DMS 273 (cell line): ENCODE data around the gene RUFY3.
A peak's percentile ranks its signal among the peaks of the same experiment; 100 is the strongest.
"Not testable (repeated sequence)": the region's sequence is repeated elsewhere in the genome, so short reads cannot be mapped to it uniquely, and the experiment has no call there.

Source experiments
- DNase-seq: peaks from one replicate; lab custom pipeline; 2025; ENCODE audit not compliant: unreplicated experiment; lab: John Stamatoyannopoulos, UW

Gene RUFY3

DNA sequence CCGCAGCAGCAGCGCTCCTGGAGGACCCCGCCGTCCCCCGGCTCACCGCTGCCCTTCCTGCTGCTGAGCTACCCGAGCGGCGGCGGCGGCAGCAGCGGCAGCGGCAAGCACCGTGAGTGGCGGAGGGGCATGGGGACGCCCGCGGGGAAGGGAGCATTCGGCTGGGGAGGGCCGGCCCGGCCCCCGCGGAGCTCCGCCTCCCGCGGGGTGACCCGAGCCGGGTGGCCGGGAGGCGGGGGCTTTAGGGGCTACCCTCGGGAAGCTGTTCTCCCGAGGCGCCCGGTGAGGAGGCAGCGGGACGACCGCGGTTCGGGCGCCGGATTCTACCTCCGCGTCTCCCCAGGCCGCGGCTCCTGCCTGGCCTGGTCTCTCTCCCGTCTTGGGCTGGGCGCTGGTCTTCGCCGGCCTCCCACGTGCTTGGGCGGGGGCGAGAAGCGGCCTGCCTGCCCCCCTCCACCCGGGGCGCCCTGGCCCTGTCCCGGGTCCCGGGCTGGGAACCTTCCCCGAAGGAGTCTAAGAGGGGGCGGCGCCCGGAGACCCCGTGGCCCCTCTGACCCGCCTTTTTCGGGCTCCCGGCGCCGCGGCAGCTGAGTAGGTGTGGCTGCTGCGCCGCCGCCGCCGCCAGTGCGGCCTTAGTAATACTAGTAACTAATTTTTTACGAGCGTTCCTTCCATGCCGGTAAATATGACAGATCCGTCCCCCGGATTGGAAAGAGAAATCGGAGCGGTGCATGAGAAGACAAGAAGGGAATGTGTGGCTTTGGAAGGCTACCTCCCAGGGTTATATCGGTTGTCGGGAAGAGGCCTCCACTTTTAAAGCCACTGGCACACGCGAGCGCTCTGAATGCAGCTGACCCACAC is 16.4 kb upstream of the RUFY3 start:
- peak; percentile 84 for DNase-seq

GRCh38 chr4:70706044-70706461 is 15.7 kb upstream of the RUFY3 start:
- DNase-seq = peak; percentile 36

- DNase-seq = no peak
These were observed 15.2 kb upstream of the RUFY3 start for GRCh38 chr4:70706516-70706915.

GRCh38 chr4:70709611-70710205 is 12.1 kb upstream of the RUFY3 start:
- DNase-seq = no peak

DNA sequence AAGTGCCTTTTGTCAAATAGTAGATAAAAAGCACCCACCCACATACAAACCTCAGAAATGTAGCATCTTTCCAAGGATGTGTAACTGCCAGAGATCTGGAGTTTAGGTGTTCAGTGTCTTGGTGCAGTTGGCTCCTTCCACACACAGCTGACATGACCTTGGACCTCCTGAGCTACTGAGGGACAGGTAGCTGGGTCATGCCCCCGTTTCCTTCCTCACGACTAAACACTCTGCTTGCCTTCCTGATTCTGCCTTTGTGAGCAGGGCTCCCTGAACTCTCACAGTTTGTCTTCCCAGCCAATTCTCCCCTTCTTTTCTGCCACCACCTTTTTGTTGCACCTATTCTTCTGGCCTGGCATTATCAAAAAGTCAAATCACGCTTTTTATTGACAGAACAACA is 10.2 kb upstream of the RUFY3 start:
- no peak for DNase-seq

GRCh38 chr4:70712150-70712549 is 9.6 kb upstream of the RUFY3 start:
- DNase-seq = no peak

DNA sequence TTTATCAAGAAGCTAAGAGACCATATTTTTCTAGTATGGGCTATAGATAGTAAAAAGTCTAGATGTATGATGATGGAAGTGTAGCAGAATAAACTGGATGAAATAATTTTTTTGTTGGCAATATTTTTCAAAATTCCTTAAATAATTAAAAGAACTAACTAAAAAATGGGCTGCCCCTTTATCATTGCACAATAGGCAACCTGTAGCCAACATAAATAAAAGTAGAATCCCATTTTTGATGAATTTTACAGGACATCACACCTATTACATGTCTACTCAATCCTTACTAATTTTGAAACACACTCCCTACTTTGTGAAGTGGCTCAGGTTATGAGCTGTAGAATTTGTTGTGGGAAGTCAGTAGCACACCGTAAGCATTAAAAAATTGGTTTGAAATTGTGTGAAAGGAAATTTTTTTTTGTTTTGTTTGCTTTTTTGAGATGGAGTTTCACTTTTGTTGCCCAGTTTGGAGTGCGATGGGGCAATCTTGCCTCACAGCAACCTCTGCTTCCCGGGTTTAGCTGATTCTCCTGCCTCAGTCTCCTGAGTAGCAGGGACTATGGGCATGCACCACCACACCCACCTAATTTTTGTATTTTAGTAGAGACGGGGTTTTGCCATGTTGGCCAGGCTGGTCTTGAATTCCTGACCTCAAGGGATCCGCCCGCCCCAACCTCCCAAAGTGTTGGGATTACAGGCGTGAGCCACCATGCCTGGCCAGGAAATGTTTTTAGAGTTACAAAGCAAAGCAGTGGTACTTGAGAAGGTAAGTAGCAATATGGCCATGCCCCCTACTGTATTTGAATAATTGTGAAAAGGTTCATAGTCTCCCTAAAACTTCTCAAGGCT is 8.9 kb upstream of the RUFY3 start:
- DNase-seq = no peak

DNA sequence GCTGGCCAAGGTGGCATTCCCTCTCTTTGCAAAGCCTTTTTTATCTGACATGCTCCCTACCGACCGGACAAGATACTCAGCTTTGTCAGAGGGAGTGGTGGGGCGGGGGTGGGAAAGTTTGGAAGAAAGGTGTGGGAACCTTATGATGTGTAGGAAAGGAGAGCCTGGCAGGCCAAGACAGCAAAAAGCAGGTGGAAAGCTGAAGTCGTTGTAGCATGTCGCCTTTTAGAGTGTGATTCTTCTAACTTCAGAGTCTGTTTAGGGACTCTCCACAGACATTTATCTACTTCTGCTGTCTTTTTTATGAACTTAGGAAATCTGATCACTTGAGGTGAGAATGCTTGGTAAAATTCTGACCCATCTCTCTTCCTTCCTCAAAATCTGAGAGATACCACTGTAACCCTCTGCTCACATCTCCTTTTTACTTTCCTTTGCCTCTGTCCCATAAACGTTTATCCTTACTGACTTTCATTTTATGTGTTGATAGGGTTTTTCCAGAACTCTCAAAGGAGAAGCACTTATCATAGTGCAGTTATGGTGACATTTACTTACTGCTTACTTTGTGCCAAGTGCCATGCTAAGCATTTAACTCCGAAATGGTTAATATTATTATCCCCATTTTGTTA is 8.2 kb upstream of the RUFY3 start:
- DNase-seq = no peak

DNA sequence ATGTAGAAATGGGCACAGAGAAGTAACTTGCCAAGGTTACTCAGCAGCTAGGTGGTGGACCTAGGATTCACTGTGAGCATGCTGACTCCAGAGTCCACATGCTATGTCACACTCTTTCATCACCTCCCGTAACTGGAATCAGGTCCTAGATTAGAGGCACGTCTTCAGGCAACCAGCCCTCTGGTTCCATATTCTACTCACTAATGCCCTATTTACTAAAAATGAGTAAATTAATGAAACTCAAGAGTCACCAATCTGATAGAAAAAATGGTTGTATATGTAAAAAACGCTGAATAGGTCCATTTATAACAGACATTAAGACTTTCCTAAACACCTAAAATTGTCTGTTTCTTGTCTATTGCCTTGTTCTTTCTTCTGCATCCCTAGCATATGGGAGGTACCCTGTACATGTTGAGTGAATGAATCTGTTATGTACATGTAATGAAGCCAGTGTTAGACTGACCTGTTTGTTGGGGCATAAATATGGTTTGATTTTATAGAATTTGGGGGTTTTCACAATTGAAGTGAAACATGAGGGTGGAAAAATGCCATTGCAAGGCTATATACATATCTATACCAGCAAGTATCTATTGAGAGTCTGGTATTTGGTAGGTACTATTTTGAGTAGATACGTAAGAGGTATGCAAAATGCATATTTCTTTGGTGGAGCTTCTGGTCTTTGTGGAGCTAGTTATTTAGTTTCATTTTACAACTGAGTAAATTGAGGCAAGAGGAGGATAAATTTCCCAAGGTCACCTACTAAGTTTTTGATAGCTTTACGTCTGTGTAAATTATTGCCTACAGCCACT is 7.5 kb upstream of the RUFY3 start:
- DNase-seq = no peak

- no peak for DNase-seq
These were observed 6.7 kb upstream of the RUFY3 start for GRCh38 chr4:70715097-70715496.

DNA sequence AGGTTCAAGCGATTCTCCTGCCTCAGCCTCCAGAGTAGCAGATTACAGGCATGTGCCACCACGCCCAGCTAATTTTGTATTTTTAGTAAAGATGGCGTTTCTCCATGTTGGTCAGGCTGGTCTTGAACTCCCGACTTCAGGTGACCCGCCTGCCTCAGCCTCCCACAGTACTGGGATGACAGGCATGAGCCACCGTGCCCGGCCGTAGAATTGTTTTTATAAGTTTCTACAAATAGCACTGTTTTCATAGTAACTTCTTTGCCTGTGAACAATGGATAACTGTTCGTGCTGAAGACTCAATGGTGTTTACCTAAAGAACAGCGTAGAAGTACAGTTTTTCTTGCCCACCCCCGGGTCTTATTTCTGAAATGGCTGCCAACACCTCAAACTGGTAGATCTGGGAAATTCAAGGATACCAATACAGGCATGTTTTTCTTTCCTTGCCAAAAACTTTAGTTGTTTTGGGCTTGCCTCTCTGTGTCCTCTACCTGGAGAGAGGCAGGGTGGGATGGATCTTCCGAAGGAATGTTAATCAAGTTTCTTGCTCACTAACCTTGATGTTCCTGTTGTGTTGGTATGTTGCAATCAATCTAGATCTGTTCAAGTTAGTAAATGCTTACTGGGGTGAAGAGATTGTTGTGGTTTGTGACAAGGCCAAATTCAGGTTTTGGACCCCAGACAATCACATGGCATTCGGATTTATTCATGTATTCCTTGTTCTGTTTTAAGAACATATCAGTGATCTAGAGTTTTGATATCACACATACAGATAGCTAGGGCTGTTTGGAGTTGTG is 2.8 kb upstream of the RUFY3 start:
- DNase-seq = no peak

- peak; percentile 6 for DNase-seq
These were observed 531 bp downstream of the RUFY3 start for GRCh38 chr4:70722199-70722791.

GRCh38 chr4:70724463-70724862 is 2.7 kb downstream of the RUFY3 start:
- DNase-seq = no peak

DNA sequence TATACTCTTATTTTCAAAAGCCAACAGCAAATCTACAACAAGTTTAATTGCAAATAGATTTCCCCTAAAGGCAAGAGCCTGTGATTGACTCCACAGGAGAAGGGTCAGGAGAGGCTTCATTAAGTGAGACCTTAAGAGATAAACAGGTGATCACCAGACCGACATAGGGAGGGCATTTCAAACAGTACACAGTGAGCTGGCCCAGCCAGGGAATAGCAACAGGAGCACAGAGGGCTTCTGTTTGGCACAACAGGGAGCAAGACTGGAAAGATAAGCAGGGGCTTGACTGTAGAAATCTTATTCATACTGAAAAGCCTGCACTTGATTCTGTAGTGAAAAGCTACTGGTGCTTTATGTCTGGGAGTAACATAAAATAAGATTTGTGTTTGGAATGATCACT is 3.9 kb downstream of the RUFY3 start:
- DNase-seq = no peak

GRCh38 chr4:70726515-70726914 is 4.8 kb downstream of the RUFY3 start:
- not testable (repeated sequence) for DNase-seq

- DNase-seq = no peak
These were observed 6.3 kb downstream of the RUFY3 start for GRCh38 chr4:70728091-70728490.

DNA sequence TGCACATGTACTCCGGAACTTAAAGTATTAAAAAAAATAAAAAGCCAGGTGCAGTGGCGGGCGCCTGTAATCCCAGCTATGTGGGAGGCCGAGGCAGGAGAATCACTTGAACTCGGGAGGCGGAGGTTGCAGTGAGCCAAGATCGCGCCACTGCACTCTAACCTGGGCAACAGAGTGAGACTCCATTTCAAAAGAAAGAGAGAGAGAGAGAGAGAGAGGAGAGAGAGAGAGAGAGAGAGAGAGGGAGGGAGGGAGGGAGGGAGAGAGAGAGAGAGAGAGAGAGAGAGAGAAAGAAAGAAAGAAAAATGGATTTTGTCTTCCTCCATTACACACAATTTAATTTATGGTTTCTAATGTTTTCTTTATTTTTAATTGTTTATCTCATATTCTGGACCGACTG is 11.1 kb downstream of the RUFY3 start:
- not testable (repeated sequence) for DNase-seq

GRCh38 chr4:70734168-70734954 is 12.6 kb downstream of the RUFY3 start:
- no peak for DNase-seq
